ENCODE measurements around the gene USP40. TPM values are rescaled to one million over a fixed set of nuclear protein-coding genes. Genes with fewer than 3 reads are reported as not detected.
A peak's percentile ranks its signal among the peaks of the same experiment; 100 is the strongest.

Gene USP40
- polyA plus RNA-seq, 2 of the 4 experiments (the other 2 are of a cell fraction) = 22.9 to 57.0 TPM

DNA sequence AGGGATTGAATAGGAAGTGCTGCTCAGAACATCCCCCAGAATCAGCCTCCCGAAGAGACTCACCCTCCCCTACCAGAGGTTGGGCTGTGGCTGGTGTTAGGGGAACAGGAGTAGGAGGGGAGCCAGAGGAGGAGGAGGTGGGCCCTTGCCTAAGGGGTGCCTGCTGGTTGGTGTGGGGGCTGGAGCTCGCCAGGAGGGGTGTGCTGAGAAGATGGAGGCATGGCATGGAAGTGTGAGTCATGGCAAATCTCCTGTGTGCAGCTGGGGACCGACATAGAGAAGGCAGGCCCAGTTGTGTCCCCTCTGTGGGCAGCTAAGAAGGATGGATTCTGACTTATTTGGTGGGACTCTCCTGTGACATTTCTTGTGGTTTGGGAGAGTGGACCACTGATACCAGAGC is 138.6 kb downstream of the USP40 start:
- Histone ChIP-seq H3K4me3 (no peak overlapping the region), H3K4me2 (peak overlapping the region; percentile 63), H3K27ac (peak overlapping the region; percentile 95 to 99), H3K4me1 (peaks cover 88% of the 10 kb centered on the region), H3K9me3 (peaks cover 10% of the 10 kb centered on the region)
- FAIRE-seq = no peak
- 67% methylated on average over 3 of the region's 3 CpGs for WGBS (ENCODE audit: missing lambda C conversion rate)
- POLR2A ChIA-PET = no interaction called here
- peak; percentile 3 to 9; a peak in 2 of 6 replicates for ATAC-seq
- no peak for TF ChIP-seq CEBPB (IDR thresholded peaks at IDR 0.05)
- no peak for TF ChIP-seq ELK1 (IDR thresholded peaks at IDR 0.05; ENCODE audit: low read depth, low read length)
- TF ChIP-seq NPAS2 (CRISPR knock-in tag; IDR thresholded peaks at IDR 0.05; ENCODE audit: borderline replicate concordance) = no peak
- no peak for TF ChIP-seq EHMT2 (IDR thresholded peaks at IDR 0.05; ENCODE audit: low read depth)
- no peak for TF ChIP-seq FOSL2 (IDR thresholded peaks at IDR 0.05)
- TF ChIP-seq FOSL2 (CRISPR knock-in tag; IDR thresholded peaks at IDR 0.05) = no peak
- TF ChIP-seq ZSCAN20 (CRISPR knock-in tag; IDR thresholded peaks at IDR 0.05) = no peak
- TF ChIP-seq MAFK (IDR thresholded peaks at IDR 0.05; ENCODE audit: partially characterized antibody) = no peak
- TF ChIP-seq EHF (CRISPR knock-in tag; IDR thresholded peaks at IDR 0.05) = no peak
- no peak for TF ChIP-seq RARB (CRISPR knock-in tag; IDR thresholded peaks at IDR 0.05)
- DNase-seq (ENCODE audit: low read depth in 1 of 2, low spot score in 1 of 2) = no peak
- CTCF ChIA-PET = interaction anchor here (0.6 to 23.2 kb wide), 5 partner anchors 14 to 421 kb away, joined by 3 to 356 read pairs (median 3); no protein-coding TSS in a partner anchor

DNA sequence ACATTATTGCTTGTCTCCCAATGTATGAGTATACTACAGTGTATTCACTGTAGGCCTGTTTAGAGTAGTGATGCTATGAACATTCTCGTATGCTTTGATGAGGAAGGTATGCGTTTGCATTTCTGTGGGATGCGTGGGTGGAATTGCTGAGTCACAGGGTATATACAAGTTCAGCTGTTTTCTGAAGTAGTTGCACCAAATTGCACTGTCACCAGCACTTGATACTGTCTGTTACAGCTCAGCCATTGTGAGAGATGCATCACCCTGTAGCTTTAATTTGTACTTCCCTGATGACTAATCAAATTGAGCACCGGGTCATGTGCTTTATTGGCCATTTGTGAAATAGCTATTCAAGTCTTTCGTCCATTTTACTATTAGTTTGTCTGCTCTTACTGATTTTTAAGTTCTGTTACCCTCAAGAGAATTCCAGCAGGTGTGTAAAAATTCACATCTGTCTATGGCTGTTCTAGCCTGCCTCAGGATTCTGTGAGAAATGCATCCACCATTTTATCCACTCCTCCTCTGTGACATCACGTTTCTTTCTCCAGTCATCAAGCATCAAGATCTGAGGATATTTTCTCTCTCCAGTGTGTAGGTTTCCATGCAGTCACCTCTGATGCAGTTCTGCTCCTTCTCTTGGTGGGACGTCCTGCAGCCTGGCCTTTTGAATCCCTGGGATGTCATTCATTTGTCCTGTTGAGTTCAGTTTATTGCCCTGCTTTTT is 139.8 kb downstream of the USP40 start:
- Histone ChIP-seq H3K4me3 (no peak overlapping the region), H3K9me3 (peaks cover 10% of the 10 kb centered on the region), H3K4me2 (peak overlapping the region; percentile 5; the same call in 2 of the 3 replicates), H3K4me1 (peaks cover 100% of the 10 kb centered on the region), H3K27ac (peak overlapping the region; percentile 95 to 99)
- ChIA-PET POLR2A (interaction anchor here (0.9 to 1.0 kb wide), 2 partner anchors 10 to 22 kb away, joined by 3 to 4 read pairs; no protein-coding TSS in a partner anchor), CTCF (interaction anchor here (0.9 to 23.2 kb wide), 3 partner anchors 12 to 23 kb away, joined by 3 to 356 read pairs (median 3); no protein-coding TSS in a partner anchor)
- no peak for TF ChIP-seq ZSCAN20 (CRISPR knock-in tag; IDR thresholded peaks at IDR 0.05)
- TF ChIP-seq, protein P1, sequence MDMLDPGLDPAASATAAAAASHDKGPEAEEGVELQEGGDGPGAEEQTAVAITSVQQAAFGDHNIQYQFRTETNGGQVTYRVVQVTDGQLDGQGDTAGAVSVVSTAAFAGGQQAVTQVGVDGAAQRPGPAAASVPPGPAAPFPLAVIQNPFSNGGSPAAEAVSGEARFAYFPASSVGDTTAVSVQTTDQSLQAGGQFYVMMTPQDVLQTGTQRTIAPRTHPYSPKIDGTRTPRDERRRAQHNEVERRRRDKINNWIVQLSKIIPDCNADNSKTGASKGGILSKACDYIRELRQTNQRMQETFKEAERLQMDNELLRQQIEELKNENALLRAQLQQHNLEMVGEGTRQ (IDR thresholded peaks at IDR 0.05) = 0 out of 2 replicates have a peak, but pooled peaks have one; percentile 19
- no peak for TF ChIP-seq PHF8 (IDR thresholded peaks at IDR 0.05; ENCODE audit: borderline replicate concordance, low read depth)
- peak; percentile 17 to 56; a peak in 2 of 5 replicates for TF ChIP-seq EP300 (IDR thresholded peaks at IDR 0.05)
- peak; percentile 100 for TF ChIP-seq MAFK (IDR thresholded peaks at IDR 0.05; ENCODE audit: partially characterized antibody)
- peak; percentile 99 for TF ChIP-seq NFE2L2 (conservative IDR thresholded peaks at IDR 0.05; ENCODE audit: low read length)
- peak in 1 of 2 experiments; percentile 11; a peak in 1 of 4 replicates for TF ChIP-seq CEBPB (IDR thresholded peaks at IDR 0.05)
- TF ChIP-seq, protein P2, sequence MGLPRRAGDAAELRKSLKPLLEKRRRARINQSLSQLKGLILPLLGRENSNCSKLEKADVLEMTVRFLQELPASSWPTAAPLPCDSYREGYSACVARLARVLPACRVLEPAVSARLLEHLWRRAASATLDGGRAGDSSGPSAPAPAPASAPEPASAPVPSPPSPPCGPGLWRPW (IDR thresholded peaks at IDR 0.05) = peak; percentile 47; the same call in 1 of the 2 replicates
- TF ChIP-seq TP53 (CRISPR knock-in tag; IDR thresholded peaks at IDR 0.05) = no peak
- 0 out of 2 replicates have a peak, but pooled peaks have one; percentile 32 for TF ChIP-seq JUNB (IDR thresholded peaks at IDR 0.05)
- no peak for TF ChIP-seq ATOH8 (CRISPR knock-in tag; IDR thresholded peaks at IDR 0.05; ENCODE audit: low read depth)
- TF ChIP-seq ESRRA (IDR thresholded peaks at IDR 0.05; ENCODE audit: borderline replicate concordance, low read length) = no peak
- 0 out of 5 replicates have a peak, but pooled peaks of 1 of the 2 experiments have one; percentile 41 for TF ChIP-seq JUN (IDR thresholded peaks at IDR 0.05)
- 0 out of 2 replicates have a peak, but pooled peaks have one; percentile 56 for TF ChIP-seq TFCP2L1 (CRISPR knock-in tag; IDR thresholded peaks at IDR 0.05)
- TF ChIP-seq HOXB5 (CRISPR knock-in tag; IDR thresholded peaks at IDR 0.05) = peak; percentile 81
- peak; percentile 48; the same call in 1 of the 2 replicates for TF ChIP-seq GATA3 (IDR thresholded peaks at IDR 0.05; ENCODE audit: borderline replicate concordance)
- peak; percentile 45 for TF ChIP-seq ZFP36 (IDR thresholded peaks at IDR 0.05; ENCODE audit: borderline replicate concordance, partially characterized antibody)
- no peak; the same call in 1 of the 2 replicates for TF ChIP-seq FOSL2 (IDR thresholded peaks at IDR 0.05)
- TF ChIP-seq FOSL2 (CRISPR knock-in tag; IDR thresholded peaks at IDR 0.05) = peak; percentile 93
- TF ChIP-seq MAX (IDR thresholded peaks at IDR 0.05) = peak; percentile 62
- WGBS (ENCODE audit: missing lambda C conversion rate) = 27% methylated on average over 7 of the region's 7 CpGs
- peak; percentile 18; a peak in 3 of 6 replicates for ATAC-seq
- peak in 1 of 2 experiments; percentile 90 for DNase-seq (ENCODE audit: low read depth in 1 of 2, low spot score in 1 of 2)
- no peak for FAIRE-seq
